NCI-H82 treated with DMSO at 0.1 percent for 48 hours (cell line): Measurements from ENCODE around the gene GPR141.

ENCODE experiments used
- DNase-seq: peaks from one replicate; lab custom pipeline; 2025; ENCODE audit not compliant: unreplicated experiment; lab: John Stamatoyannopoulos, UW

The GPR141 gene

DNA sequence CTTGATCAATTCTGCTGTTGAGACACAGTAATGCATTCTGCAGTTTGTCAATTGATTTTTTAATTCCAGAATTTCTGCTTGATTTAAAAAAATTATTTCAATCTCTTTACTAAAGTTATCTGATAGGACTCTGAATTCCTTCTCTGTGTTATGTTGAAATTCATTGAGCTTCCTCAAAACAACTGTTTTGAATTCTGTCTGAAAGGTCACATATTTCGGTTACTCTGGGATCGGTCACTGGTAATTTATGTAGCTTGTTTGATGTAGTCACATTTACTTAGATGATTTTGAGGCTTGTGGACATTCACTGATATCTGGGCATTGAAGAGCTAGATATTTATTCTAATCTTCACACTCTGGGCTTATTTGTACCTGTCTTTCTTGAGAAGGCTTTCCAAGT, 97.6 kb downstream of the GPR141 start:
- no peak for DNase-seq

DNA sequence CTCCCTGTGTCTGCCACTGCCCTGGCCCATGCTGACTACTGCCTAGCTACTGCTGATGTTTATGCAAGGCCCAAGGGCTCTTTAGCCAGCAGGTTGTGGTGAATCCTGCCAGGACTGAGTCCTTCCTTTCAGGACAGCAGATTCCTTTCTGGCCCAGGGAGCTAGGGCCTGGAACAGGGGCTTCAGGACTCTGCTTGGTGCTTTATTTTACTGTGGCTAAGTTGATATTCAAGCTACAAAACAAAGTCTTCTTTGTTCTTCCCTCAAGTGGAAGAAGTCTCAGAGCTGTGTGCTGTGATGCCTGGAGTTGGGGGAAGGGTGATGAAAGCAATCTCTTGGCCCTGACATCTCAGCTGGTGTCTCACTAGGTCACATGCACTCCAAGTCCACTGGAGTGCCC, 98.6 kb downstream of the GPR141 start:
- DNase-seq, result no peak

DNA sequence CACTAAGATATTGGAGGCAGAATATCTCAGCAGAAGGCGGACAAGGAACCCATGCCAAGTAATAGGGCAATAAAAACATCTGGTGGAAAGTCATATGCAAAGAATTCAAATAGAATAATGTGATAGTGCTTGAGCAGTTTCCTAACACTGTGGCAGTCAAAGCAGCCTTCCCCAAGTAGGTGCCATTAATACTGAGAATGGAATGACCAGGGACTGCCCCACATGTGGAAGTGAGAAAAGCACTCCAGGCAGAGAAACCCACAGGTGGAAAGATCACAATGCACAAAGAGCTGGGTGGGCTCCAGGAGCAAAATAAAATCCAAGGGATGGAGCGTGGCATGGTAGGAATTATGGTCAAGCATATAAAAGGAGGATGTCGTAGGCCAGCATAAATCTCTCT, 100.4 kb downstream of the GPR141 start:
- DNase-seq, result no peak

DNA sequence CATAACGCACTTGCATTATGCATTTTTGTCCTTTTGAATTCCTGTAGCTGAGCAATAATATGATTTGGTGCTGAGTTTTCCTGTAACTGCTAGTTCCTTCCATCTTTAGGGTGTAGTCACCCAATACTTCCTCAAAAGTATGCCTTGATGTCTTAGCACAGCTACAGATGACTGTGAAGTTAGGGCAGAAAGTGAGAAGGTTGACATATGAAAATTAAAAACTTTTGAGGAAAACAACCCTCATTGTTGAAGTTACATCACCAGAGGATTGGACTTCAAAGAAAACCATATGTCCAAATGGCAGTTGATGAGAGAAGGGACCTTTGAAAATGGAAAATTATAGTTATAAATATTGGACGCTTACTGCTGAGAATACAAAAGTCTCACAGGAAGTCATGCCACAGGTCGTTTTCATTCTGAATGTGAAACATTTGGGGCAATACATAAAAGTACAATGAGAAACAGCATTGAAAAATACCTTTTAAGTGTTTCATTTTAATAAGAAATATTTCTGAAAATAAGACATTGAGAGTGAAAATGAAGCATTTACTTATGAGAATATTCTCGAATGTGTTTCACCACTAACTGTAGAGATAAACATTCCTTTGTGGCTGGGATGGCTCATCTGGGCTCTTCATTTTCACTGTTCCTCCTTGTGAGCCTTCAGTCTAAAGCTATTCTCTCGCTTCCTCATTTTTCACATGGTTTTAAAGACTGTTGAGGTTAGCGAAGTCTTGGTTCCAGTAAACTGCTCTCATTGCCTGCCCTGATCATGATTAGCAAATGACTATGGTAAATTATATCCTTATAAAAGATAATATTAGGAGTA, 103.4 kb downstream of the GPR141 start:
- DNase-seq, result no peak
